ENCODE measurements around the gene PLEKHG3. TPM values are rescaled to one million over a fixed set of nuclear protein-coding genes. Genes with fewer than 3 reads are reported as not detected.

The PLEKHG3 gene
- total RNA-seq, 1 experiment from 2014 or later, result 75.3 TPM

GRCh38 chr14:64752909-64753308 is 48.7 kb downstream of the PLEKHG3 start:
- Mint-ChIP-seq H3K27ac (no peak overlapping the region), H3K9me3 (peaks cover 4% of the 10 kb centered on the region), H3K4me3 (no peak overlapping the region), H3K4me1 (peaks cover 8% of the 10 kb centered on the region), H3K36me3 (no peaks in the 10 kb centered on the region), H3K27me3 (ENCODE audit: low read depth) (peaks cover 16% of the 10 kb centered on the region)
- POLR2A ChIA-PET, result no interaction called here
- ATAC-seq, result no peak
- TF ChIP-seq TEAD4 (CRISPR knock-in tag; IDR thresholded peaks at IDR 0.05) (no peak), RORB (CRISPR knock-in tag; IDR thresholded peaks at IDR 0.05) (no peak), SOX15 (CRISPR knock-in tag; IDR thresholded peaks at IDR 0.05) (no peak), NFE2L1 (CRISPR knock-in tag; IDR thresholded peaks at IDR 0.05) (no peak), SP1 (CRISPR knock-in tag; conservative IDR thresholded peaks at IDR 0.05) (no peak), ZNF671 (CRISPR knock-in tag; IDR thresholded peaks at IDR 0.05) (no peak), HMGA2 (CRISPR knock-in tag; IDR thresholded peaks at IDR 0.05) (no peak), STAT6 (CRISPR knock-in tag; conservative IDR thresholded peaks at IDR 0.05; ENCODE audit: low read depth) (no peak), SMAD4 (CRISPR knock-in tag; IDR thresholded peaks at IDR 0.05) (no peak), ZNF532 (CRISPR knock-in tag; IDR thresholded peaks at IDR 0.05; ENCODE audit: borderline replicate concordance) (no peak), ELF4 (CRISPR knock-in tag; IDR thresholded peaks at IDR 0.05; ENCODE audit: low read depth) (no peak), NR2C2 (CRISPR knock-in tag; IDR thresholded peaks at IDR 0.05) (no peak)
- TF ChIP-seq, protein P1, sequence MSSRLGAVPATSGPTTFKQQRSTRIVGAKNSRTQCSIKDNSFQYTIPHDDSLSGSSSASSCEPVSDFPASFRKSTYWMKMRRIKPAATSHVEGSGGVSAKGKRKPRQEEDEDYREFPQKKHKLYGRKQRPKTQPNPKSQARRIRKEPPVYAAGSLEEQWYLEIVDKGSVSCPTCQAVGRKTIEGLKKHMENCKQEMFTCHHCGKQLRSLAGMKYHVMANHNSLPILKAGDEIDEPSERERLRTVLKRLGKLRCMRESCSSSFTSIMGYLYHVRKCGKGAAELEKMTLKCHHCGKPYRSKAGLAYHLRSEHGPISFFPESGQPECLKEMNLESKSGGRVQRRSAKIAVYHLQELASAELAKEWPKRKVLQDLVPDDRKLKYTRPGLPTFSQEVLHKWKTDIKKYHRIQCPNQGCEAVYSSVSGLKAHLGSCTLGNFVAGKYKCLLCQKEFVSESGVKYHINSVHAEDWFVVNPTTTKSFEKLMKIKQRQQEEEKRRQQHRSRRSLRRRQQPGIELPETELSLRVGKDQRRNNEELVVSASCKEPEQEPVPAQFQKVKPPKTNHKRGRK (CRISPR knock-in tag; IDR thresholded peaks at IDR 0.05; ENCODE audit: borderline replicate concordance), result no peak
- TF ChIP-seq, protein P2, sequence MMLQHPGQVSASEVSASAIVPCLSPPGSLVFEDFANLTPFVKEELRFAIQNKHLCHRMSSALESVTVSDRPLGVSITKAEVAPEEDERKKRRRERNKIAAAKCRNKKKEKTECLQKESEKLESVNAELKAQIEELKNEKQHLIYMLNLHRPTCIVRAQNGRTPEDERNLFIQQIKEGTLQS (CRISPR knock-in tag; conservative IDR thresholded peaks at IDR 0.05), result no peak
- TF ChIP-seq, protein P3, sequence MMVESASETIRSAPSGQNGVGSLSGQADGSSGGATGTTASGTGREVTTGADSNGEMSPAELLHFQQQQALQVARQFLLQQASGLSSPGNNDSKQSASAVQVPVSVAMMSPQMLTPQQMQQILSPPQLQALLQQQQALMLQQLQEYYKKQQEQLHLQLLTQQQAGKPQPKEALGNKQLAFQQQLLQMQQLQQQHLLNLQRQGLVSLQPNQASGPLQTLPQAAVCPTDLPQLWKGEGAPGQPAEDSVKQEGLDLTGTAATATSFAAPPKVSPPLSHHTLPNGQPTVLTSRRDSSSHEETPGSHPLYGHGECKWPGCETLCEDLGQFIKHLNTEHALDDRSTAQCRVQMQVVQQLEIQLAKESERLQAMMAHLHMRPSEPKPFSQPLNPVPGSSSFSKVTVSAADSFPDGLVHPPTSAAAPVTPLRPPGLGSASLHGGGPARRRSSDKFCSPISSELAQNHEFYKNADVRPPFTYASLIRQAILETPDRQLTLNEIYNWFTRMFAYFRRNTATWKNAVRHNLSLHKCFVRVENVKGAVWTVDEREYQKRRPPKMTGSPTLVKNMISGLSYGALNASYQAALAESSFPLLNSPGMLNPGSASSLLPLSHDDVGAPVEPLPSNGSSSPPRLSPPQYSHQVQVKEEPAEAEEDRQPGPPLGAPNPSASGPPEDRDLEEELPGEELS (CRISPR knock-in tag; IDR thresholded peaks at IDR 0.05), result no peak
- TF ChIP-seq, protein P4, sequence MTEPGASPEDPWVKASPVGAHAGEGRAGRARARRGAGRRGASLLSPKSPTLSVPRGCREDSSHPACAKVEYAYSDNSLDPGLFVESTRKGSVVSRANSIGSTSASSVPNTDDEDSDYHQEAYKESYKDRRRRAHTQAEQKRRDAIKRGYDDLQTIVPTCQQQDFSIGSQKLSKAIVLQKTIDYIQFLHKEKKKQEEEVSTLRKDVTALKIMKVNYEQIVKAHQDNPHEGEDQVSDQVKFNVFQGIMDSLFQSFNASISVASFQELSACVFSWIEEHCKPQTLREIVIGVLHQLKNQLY (CRISPR knock-in tag; IDR thresholded peaks at IDR 0.05), result no peak
- TF ChIP-seq, protein P5, sequence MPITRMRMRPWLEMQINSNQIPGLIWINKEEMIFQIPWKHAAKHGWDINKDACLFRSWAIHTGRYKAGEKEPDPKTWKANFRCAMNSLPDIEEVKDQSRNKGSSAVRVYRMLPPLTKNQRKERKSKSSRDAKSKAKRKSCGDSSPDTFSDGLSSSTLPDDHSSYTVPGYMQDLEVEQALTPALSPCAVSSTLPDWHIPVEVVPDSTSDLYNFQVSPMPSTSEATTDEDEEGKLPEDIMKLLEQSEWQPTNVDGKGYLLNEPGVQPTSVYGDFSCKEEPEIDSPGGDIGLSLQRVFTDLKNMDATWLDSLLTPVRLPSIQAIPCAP (CRISPR knock-in tag; IDR thresholded peaks at IDR 0.05), result no peak
- CTCF ChIA-PET, result interaction anchor here (1.4 to 1.7 kb wide), 3 partner anchors 9 to 14 kb away, joined by 3 to 4 read pairs (median 4); no protein-coding TSS in a partner anchor
- DNase-seq (ENCODE audit: low spot score), result no peak

All from WTC11 (cell line).